ENCODE results near the gene LRMDA. TPM values are rescaled to one million over a fixed set of nuclear protein-coding genes. Genes with fewer than 3 reads are reported as not detected.

LRMDA gene
- total RNA-seq, 3 donors from 2014 or later: 8.3 to 17.1 (median 11.1) TPM

GRCh38 chr10:75506930-75507329, 75.5 kb downstream of the LRMDA start:
- TF ChIP-seq CTCF (IDR thresholded peaks at IDR 0.05): no peak
- TF ChIP-seq POLR2A (IDR thresholded peaks at IDR 0.05): no peak
- TF ChIP-seq POLR2AphosphoS5 (IDR thresholded peaks at IDR 0.05): no peak
- no peaks in the 10 kb centered on the region for H3K4me1 ChIP-seq
- H3K27ac ChIP-seq: no peak overlapping the region
- DNase-seq (ENCODE audit: low spot score in 2 of 2): no peak
- H3K36me3 ChIP-seq: no peaks in the 10 kb centered on the region
- H3K9me3 ChIP-seq: no peaks in the 10 kb centered on the region
- intact Hi-C loops (cut with DNase I; ENCODE audit: low total_unique reads): no loop called here
- no peaks in the 10 kb centered on the region for H3K27me3 ChIP-seq
- no peak overlapping the region for H3K4me3 ChIP-seq

- H3K4me1 ChIP-seq: no peaks in the 10 kb centered on the region
- intact Hi-C loops (cut with DNase I; ENCODE audit: low total_unique reads): no loop called here
Observed at GRCh38 chr10:75507469-75507868, 76.0 kb downstream of the LRMDA start.

GRCh38 chr10:75508239-75508813, 76.9 kb downstream of the LRMDA start:
- no peak for DNase-seq (ENCODE audit: low spot score in 2 of 2)
- Histone ChIP-seq H3K27me3 (no peaks in the 10 kb centered on the region), H3K4me3 (no peak overlapping the region), H3K36me3 (no peaks in the 10 kb centered on the region), H3K27ac (no peak overlapping the region), H3K9me3 (no peaks in the 10 kb centered on the region), H3K4me1 (no peaks in the 10 kb centered on the region)
- intact Hi-C loops (cut with DNase I; ENCODE audit: low total_unique reads): no loop called here
- TF ChIP-seq POLR2AphosphoS5 (IDR thresholded peaks at IDR 0.05) (peak in 1 of 3 donors; percentile 30), POLR2A (IDR thresholded peaks at IDR 0.05) (no peak), CTCF (IDR thresholded peaks at IDR 0.05) (no peak)

More at GRCh38 chr10:75507469-75507868, 76.0 kb downstream of the LRMDA start:
- no peak for TF ChIP-seq POLR2AphosphoS5 (IDR thresholded peaks at IDR 0.05)
- no peak for TF ChIP-seq CTCF (IDR thresholded peaks at IDR 0.05)
- TF ChIP-seq POLR2A (IDR thresholded peaks at IDR 0.05): no peak
- Histone ChIP-seq H3K9me3 (no peaks in the 10 kb centered on the region), H3K27ac (no peak overlapping the region), H3K36me3 (no peaks in the 10 kb centered on the region), H3K4me3 (no peak overlapping the region), H3K27me3 (no peaks in the 10 kb centered on the region)
- no peak for DNase-seq (ENCODE audit: low spot score in 2 of 2)

GRCh38 chr10:75508814-75509306, 77.4 kb downstream of the LRMDA start:
- Histone ChIP-seq H3K27me3 (no peaks in the 10 kb centered on the region), H3K36me3 (no peaks in the 10 kb centered on the region), H3K4me3 (no peak overlapping the region), H3K27ac (no peak overlapping the region), H3K9me3 (no peaks in the 10 kb centered on the region), H3K4me1 (no peaks in the 10 kb centered on the region)
- DNase-seq (ENCODE audit: low spot score in 2 of 2): no peak
- TF ChIP-seq POLR2A (IDR thresholded peaks at IDR 0.05): no peak
- no peak for TF ChIP-seq POLR2AphosphoS5 (IDR thresholded peaks at IDR 0.05)
- TF ChIP-seq CTCF (IDR thresholded peaks at IDR 0.05): no peak
- intact Hi-C loops (cut with DNase I; ENCODE audit: low total_unique reads): no loop called here

GRCh38 chr10:75509706-75510105, 78.3 kb downstream of the LRMDA start:
- intact Hi-C loops (cut with DNase I; ENCODE audit: low total_unique reads): no loop called here
- H3K4me1 ChIP-seq: no peaks in the 10 kb centered on the region

More at GRCh38 chr10:75509706-75510105, 78.3 kb downstream of the LRMDA start:
- no peaks in the 10 kb centered on the region for H3K36me3 ChIP-seq
- no peaks in the 10 kb centered on the region for H3K27me3 ChIP-seq
- no peaks in the 10 kb centered on the region for H3K9me3 ChIP-seq
- no peak overlapping the region for H3K4me3 ChIP-seq
- no peak overlapping the region for H3K27ac ChIP-seq
- no peak for DNase-seq (ENCODE audit: low spot score in 2 of 2)
- TF ChIP-seq POLR2A (IDR thresholded peaks at IDR 0.05) (no peak), POLR2AphosphoS5 (IDR thresholded peaks at IDR 0.05) (no peak), CTCF (IDR thresholded peaks at IDR 0.05) (no peak)
